H9 (cell line): Measurements from ENCODE around the gene ZNF738. TPM values are rescaled to one million over a fixed set of nuclear protein-coding genes. Genes with fewer than 3 reads are reported as not detected.

Experiments
- DNase-seq: peaks from one replicate; pipeline ENCODE4 v3.0.0-alpha.2; 2017
- H2AFZ ChIP-seq: one replicate; pipeline ENCODE4 v1.6.1; 2013; ENCODE audit warnings: mild to moderate bottlenecking, low read length, control low read depth, moderate library complexity
- H2AK5ac ChIP-seq: 2 replicates; pipeline ENCODE4 v1.6.1; 2013; ENCODE audit warnings: low read length, control low read depth, mixed read lengths; ENCODE audit not compliant: insufficient read length
- H2BK120ac ChIP-seq: one replicate; pipeline ENCODE4 v1.6.1; 2013; ENCODE audit warnings: low read depth, mild to moderate bottlenecking, low read length, control low read depth, inconsistent platforms; ENCODE audit not compliant: poor library complexity, severe bottlenecking
- H2BK12ac ChIP-seq: 2 replicates; pipeline ENCODE4 v1.6.1; 2013; ENCODE audit warnings: low read length, control low read depth, mixed read lengths, low read depth; ENCODE audit not compliant: insufficient read length
- H2BK15ac ChIP-seq: 2 replicates; pipeline ENCODE4 v1.6.1; 2013; ENCODE audit warnings: low read depth, low read length, control low read depth
- H2BK20ac ChIP-seq: one replicate; pipeline ENCODE4 v1.6.1; 2013; ENCODE audit warnings: low read depth, mild to moderate bottlenecking, low read length, control low read depth, inconsistent platforms; ENCODE audit not compliant: poor library complexity, severe bottlenecking
- H2BK5ac ChIP-seq: 2 replicates; pipeline ENCODE4 v1.6.1; 2013; ENCODE audit warnings: low read length, control low read depth, mixed read lengths; ENCODE audit not compliant: insufficient read length
- H3K14ac ChIP-seq: 2 replicates; pipeline ENCODE4 v1.6.1; 2013; ENCODE audit warnings: low read length, control low read depth; ENCODE audit not compliant: insufficient read depth
- H3K18ac ChIP-seq: 2 replicates; pipeline ENCODE4 v1.6.1; 2013; ENCODE audit warnings: low read depth, mild to moderate bottlenecking, mixed read lengths, low read length, control low read depth; ENCODE audit not compliant: insufficient read length
- H3K23ac ChIP-seq: 2 replicates; pipeline ENCODE4 v1.6.1; 2013; ENCODE audit warnings: low read length, control low read depth, mixed read lengths, low read depth; ENCODE audit not compliant: insufficient read length
- H3K23me2 ChIP-seq: 2 replicates; pipeline ENCODE4 v1.6.1; 2013; ENCODE audit warnings: low read depth, mild to moderate bottlenecking, mixed read lengths, low read length, control low read depth; ENCODE audit not compliant: insufficient read length, poor library complexity, severe bottlenecking
- H3K27ac ChIP-seq: 2 replicates; pipeline ENCODE4 v1.5.1; 2013; ENCODE audit warnings: low read length, control low read depth, mixed read lengths, low read depth; ENCODE audit not compliant: insufficient read length
- H3K27me3 ChIP-seq: 2 replicates; pipeline ENCODE4 v1.6.1; 2013; ENCODE audit warnings: low read length, control low read depth, inconsistent platforms; ENCODE audit not compliant: insufficient read depth
- H3K4ac ChIP-seq: 2 replicates; pipeline ENCODE4 v1.6.1; 2013; ENCODE audit warnings: low read depth, mild to moderate bottlenecking, control low read depth, inconsistent platforms, low read length, moderate library complexity
- H3K4me1 ChIP-seq: 2 replicates; pipeline ENCODE4 v1.6.1; 2013; ENCODE audit warnings: low read length, control low read depth, inconsistent platforms; ENCODE audit not compliant: insufficient read depth
- H3K4me2 ChIP-seq: 2 replicates; pipeline ENCODE4 v1.6.1; 2013; ENCODE audit warnings: low read length, control low read depth, mixed read lengths; ENCODE audit not compliant: insufficient read length, insufficient read depth
- H3K56ac ChIP-seq: 2 replicates; pipeline ENCODE4 v1.6.1; 2013; ENCODE audit warnings: low read depth, mild to moderate bottlenecking, mixed read lengths, low read length, control low read depth; ENCODE audit not compliant: insufficient read length
- H3K79me1 ChIP-seq: 2 replicates; pipeline ENCODE4 v1.6.1; 2013; ENCODE audit warnings: low read depth, mild to moderate bottlenecking, moderate library complexity, low read length, control low read depth, inconsistent platforms; ENCODE audit not compliant: insufficient read depth, poor library complexity, severe bottlenecking
- H3K79me2 ChIP-seq: 2 replicates; pipeline ENCODE4 v1.6.1; 2013; ENCODE audit warnings: low read length, control low read depth, inconsistent platforms; ENCODE audit not compliant: insufficient read depth
- H3K9ac ChIP-seq: 2 replicates; pipeline ENCODE4 v1.6.1; 2013; ENCODE audit warnings: low read length, control low read depth, mixed read lengths; ENCODE audit not compliant: insufficient read length; ENCODE audit errors: extremely low read depth
- H3K9me3 ChIP-seq: one replicate; pipeline ENCODE4 v1.6.1; 2013; ENCODE audit warnings: low read depth, low read length, inconsistent platforms; ENCODE audit not compliant: control insufficient read depth
- H3T11ph ChIP-seq: one replicate; pipeline ENCODE4 v1.6.1; 2013; ENCODE audit warnings: mild to moderate bottlenecking, low read length, control low read depth, inconsistent platforms
- H4K20me1 ChIP-seq: one replicate; pipeline ENCODE4 v1.6.1; 2013; ENCODE audit not compliant: control insufficient read depth, insufficient read length, insufficient read depth
- H4K5ac ChIP-seq: 2 replicates; pipeline ENCODE4 v1.6.1; 2013; ENCODE audit warnings: low read depth, mild to moderate bottlenecking, mixed read lengths, low read length, control low read depth; ENCODE audit not compliant: insufficient read length
- H4K8ac ChIP-seq: replicated peaks from 2 replicates; pipeline ENCODE4 v1.6.1; 2013; ENCODE audit warnings: low read length, control low read depth, mixed read lengths, low read depth; ENCODE audit not compliant: insufficient read length
- H4K91ac ChIP-seq: 2 replicates; pipeline ENCODE4 v1.6.1; 2013; ENCODE audit warnings: low read depth, mild to moderate bottlenecking, moderate library complexity, mixed read lengths, low read length, control low read depth; ENCODE audit not compliant: insufficient read length
- H3K27ac Mint-ChIP-seq, 3 experiments: 2 replicates in 2 of 3; 3 replicates in 1 of 3; pipeline ENCODE4 v1.8.0; 2020 to 2021; ENCODE audit warnings: mixed read lengths in 3 of 3, mild to moderate bottlenecking in 1 of 3, moderate library complexity in 1 of 3
- H3K27me3 Mint-ChIP-seq: 2 replicates; pipeline ENCODE4 v1.8.0; 2021; ENCODE audit warnings: low read depth, mild to moderate bottlenecking, moderate library complexity, mixed read lengths
- H3K36me3 Mint-ChIP-seq, 3 experiments: 2 replicates in 2 of 3; 3 replicates in 1 of 3; pipeline ENCODE4 v1.8.0; 2020 to 2021; ENCODE audit warnings: low read depth in 3 of 3, mixed read lengths in 3 of 3; ENCODE audit not compliant: insufficient read depth in 1 of 3
- H3K4me1 Mint-ChIP-seq, 2 experiments: 2 replicates each; pipeline ENCODE4 v1.8.0; 2020; ENCODE audit warnings: mixed read lengths in 2 of 2
- H3K4me3 Mint-ChIP-seq, 2 experiments: 2 replicates in 1 of 2; 3 replicates in 1 of 2; pipeline ENCODE4 v1.8.0; 2020 to 2021; ENCODE audit warnings: mild to moderate bottlenecking in 2 of 2, mixed read lengths in 2 of 2, moderate library complexity in 1 of 2
- H3K9me3 Mint-ChIP-seq, 2 experiments: 2 replicates in 1 of 2; 3 replicates in 1 of 2; pipeline ENCODE4 v1.8.0; 2020; ENCODE audit warnings: mild to moderate bottlenecking in 2 of 2, mixed read lengths in 2 of 2, moderate library complexity in 1 of 2
- WGBS: extraction: QIAGEN DNeasy Blood & Tissue Kit; methylation state at CpG from one replicate; pipeline ENCODE4 v1.1.7; 2013; ENCODE audit warnings: missing lambda C conversion rate, low lambda C conversion rate, mixed read lengths; ENCODE audit not compliant: insufficient read length; ENCODE audit errors: extremely low coverage; 5-methylcytosine and 5-hydroxymethylcytosine counted together
- total RNA-seq: library from RNA; stranded (reverse); gene quantifications from 2 replicates; pipeline ENCODE4 v1.2.1, GENCODE V29; 2021
- TF ChIP-seq, protein P1 (sequence below): fragments of 200-600 bp; sonication (generic); conservative IDR thresholded peaks from 3 replicates; pipeline ENCODE4 v1.8.0; 2021; ENCODE audit warnings: antibody characterized with exemption, mild to moderate bottlenecking

Gene ZNF738
- total RNA-seq, 1 experiment from 2014 or later: 63.3 TPM

DNA sequence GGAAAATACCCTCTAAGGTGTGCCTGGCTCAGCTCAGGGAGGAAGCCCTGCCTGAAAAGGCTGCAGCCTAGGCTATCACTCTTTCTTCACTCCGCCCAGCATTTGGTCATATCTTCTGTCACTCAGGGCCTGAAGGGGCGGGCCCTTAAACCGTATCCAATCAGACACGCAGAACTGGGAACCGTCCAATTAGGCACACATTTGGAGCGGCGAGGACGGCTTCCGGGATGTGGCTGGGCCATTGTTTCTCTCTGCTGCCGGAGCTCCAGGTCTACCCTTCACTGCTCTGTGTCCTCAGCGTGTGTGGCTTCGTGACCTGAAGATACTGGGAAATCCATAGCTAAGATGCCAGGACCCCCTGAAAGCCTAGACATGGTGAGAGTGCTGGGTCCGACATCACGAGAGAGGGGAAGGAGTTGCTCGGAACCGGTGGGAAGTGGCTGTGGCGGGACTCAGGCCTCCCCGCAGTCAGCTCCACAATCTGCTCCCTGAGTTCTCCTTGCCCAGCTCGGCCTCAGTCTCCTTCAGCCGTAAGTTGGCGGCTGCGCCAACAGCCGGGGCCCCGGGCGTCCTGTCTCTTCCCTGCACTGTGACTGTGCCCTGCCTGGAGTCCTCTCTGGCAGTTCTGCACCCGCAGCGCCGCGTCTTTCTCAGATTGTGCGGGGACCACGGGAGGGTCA is 38.2 kb downstream of the ZNF738 start, which contains the start of gene ZNF493:
Gene ZNF493 (plus strand): TSS at position 241 of the 680 bp plus-strand sequence. CDS start 105 bp downstream, at position 346.
- Mint-ChIP-seq H3K4me3 (peak within 1 kb of the TSS; percentile 99), H3K36me3 (peaks cover 26 to 32% (median 30%) of the 10 kb centered on the region in 3 experiments), H3K27me3 (no peaks in the 10 kb centered on the region)

More for the DNA sequence above, 38.2 kb downstream of the ZNF738 start, which contains the start of gene ZNF493:
- peak; percentile 97 for DNase-seq
- Histone ChIP-seq H3K27me3 (no peaks in the 10 kb centered on the region), H3K56ac (no peak within 1 kb of the TSS), H3K79me1 (peaks cover 4% of the 10 kb centered on the region), H4K5ac (no peak within 1 kb of the TSS), H3K79me2 (peaks cover 2% of the 10 kb centered on the region; the same call in 1 of the 2 replicates), H3K23ac (no peak within 1 kb of the TSS), H2BK5ac (no peak within 1 kb of the TSS), H2BK120ac (no peak within 1 kb of the TSS), H3K18ac (peak within 1 kb of the TSS; percentile 88), H4K8ac (no peak within 1 kb of the TSS), H3K9me3 (no peaks in the 10 kb centered on the region), H4K91ac (no peak within 1 kb of the TSS), H3K27ac (peak within 1 kb of the TSS; percentile 55), H3K4me1 (no peaks in the 10 kb centered on the region), H2BK20ac (no peak within 1 kb of the TSS), H2BK15ac (no peak within 1 kb of the TSS), H4K20me1 (no peaks in the 10 kb centered on the region), H3K9ac (peak within 1 kb of the TSS; percentile 97), H3K4ac (no peak within 1 kb of the TSS), H3K14ac (peak within 1 kb of the TSS; percentile 88), H2AK5ac (no peak within 1 kb of the TSS), H3K23me2 (peaks cover 3% of the 10 kb centered on the region), H2BK12ac (peak within 1 kb of the TSS; percentile 9), H2AFZ (peak within 1 kb of the TSS; percentile 95), H3T11ph (no peak within 1 kb of the TSS), H3K4me2 (peak within 1 kb of the TSS; percentile 60)
- Mint-ChIP-seq H3K4me1 (peaks cover 0 to 8% of the 10 kb centered on the region in 2 experiments; a peak in 1 of 4 replicates), H3K9me3 (peaks cover 7 to 27% of the 10 kb centered on the region in 2 experiments), H3K27ac (peak within 1 kb of the TSS; percentile 93 to 99 (median 97))
- TF ChIP-seq, protein P1, sequence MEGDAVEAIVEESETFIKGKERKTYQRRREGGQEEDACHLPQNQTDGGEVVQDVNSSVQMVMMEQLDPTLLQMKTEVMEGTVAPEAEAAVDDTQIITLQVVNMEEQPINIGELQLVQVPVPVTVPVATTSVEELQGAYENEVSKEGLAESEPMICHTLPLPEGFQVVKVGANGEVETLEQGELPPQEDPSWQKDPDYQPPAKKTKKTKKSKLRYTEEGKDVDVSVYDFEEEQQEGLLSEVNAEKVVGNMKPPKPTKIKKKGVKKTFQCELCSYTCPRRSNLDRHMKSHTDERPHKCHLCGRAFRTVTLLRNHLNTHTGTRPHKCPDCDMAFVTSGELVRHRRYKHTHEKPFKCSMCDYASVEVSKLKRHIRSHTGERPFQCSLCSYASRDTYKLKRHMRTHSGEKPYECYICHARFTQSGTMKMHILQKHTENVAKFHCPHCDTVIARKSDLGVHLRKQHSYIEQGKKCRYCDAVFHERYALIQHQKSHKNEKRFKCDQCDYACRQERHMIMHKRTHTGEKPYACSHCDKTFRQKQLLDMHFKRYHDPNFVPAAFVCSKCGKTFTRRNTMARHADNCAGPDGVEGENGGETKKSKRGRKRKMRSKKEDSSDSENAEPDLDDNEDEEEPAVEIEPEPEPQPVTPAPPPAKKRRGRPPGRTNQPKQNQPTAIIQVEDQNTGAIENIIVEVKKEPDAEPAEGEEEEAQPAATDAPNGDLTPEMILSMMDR: no peak
- no CpG with 5 or more reads among the region's 31 CpGs for WGBS
